NOMO-1 treated with DMSO at 0.1 percent for 48 hours (cell line): Measurements from ENCODE around the gene ZFAND3.

Experiments
- DNase-seq: peaks from one replicate; lab custom pipeline; 2025; ENCODE audit not compliant: unreplicated experiment; lab: John Stamatoyannopoulos, UW

ZFAND3 gene

DNA sequence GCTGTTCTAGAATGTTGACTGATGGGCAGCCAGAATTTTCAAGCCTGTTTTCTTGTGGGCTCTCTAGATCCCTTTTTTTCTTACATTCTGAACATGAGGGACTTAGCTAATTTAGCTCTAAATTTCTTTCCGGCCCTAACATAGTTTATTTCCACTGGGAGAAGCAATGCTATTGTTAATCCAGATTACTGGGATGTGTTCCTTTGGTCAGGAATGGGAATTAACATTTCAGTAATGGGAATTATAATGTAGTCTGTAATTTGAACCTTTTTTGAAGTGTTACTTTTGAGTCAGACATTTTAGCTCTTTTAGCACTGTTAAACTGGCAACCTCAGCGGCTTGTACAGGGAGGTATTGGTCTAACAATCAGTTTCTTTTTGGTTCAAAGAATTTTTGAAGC lies 7.5 kb downstream of the ZFAND3 start:
- no peak for DNase-seq

DNA sequence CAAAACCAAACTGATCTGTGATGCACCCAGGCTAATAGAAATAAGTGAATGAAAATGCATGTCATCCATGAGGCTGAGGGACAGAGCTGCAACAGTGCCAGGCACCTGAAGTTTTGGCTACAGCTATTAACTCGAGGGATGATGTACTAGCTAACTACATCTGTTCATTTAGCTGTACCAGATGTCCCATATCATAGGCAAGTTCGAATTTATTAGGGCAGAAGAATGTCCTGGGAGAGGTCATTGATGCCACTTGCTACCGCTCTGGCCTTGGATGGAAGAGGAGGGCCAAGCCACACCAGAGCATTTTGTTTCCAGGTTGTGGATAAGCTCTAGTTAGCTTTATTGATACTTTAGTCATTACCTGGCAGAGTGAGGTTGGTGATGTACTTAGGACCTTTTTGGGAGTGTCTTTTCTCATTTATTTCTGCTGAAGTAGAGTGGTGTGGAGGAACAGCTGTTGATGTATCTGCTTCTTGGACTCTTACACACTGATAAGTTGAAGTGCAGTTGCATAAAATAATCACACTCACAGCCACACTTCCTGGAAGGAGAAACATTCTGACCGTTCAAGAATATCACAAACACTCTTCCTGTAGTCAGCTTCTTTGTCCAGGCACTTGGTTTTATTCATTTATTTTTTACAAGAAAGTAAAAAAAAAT lies 8.2 kb downstream of the ZFAND3 start:
- DNase-seq: no peak

DNA sequence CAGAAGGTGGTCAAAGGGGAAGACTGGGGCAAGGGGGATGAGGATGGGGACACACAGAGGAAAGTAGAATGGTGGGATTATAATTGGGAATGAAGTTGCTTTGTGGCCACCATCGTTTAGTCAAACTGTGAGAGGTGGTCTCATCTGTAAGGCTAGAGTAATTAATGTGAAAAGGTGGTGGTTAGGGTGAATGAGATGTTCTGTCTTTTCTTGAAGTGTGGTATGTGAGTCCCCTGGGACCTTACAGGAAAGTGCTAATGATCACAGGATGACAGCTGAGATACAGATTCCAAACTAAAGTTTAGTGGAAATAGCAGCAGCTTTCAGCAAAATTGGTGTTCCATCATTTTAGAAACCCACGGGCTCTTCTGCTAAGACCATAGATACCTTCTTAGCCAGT lies 10.7 kb downstream of the ZFAND3 start:
- DNase-seq: no peak

DNA sequence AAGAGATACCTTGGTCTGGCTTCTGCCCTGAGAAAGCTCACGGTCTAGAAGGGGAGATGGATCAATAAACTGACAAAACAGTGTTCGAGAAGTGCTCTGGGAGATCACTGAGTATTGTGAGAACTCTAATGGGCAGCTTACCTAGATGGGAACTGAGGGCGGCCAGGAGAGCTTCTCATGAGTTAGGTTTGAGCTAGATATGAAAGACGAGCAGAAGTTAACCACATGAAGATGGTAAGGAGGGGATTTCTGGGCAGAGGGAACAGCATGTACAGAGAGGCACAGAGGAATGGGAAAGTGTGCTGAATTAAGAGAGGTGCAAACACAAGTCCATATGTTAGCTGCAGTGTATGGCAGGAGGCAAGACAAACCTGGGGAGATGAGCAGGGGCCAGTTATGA lies 11.9 kb downstream of the ZFAND3 start:
- DNase-seq: no peak

DNA sequence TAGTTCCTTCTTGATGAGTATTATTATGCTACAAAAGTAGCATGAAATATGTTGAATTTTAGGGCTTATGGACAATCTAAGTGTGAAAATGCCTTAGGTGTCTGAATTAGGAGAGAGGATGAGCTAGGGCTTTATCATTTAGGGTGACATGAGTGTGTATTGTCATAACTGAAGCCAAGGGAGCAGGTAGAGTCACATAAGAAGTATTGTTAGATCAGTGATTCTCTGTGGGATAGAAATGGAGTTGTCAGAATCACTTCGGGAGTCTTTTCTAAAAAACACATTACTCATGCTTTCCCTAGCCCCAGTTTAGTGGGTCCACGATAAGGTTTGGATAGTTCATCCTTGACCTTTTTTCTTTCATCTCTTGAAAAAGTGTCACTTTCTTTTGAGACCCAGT lies 16.4 kb downstream of the ZFAND3 start:
- no peak for DNase-seq

DNA sequence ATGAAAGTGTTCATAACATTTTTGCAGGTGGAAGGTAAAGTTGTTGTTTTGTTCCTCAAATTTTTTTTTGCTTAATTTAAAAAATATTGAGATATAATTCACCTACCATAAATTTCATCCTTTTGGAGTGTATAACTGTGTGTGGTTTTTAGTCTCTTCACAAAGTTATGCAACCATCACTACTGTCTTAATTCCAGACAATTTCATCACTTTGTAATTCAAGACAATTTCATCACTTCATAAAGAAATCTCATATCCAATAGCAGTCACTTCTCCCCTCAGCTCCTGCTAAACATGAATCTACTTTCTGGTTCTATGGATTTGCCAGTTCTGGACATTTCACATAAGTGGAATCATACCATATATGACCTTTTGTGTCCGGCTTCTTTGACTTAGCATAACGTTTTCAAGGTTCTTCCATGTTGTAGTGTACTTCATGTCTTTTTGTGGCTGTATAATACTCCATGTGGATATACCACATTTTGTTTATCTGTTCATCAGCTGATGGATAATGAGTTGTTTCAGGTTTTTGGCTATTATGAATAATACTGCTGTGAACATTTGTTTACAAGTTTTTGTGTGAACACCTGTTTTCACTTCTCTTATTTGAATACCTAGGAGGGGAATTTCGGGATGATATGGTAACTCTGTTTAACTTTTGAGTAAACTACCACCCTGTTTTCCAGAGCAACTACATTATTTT lies 18.8 kb downstream of the ZFAND3 start:
- DNase-seq: peak; percentile 55

DNA sequence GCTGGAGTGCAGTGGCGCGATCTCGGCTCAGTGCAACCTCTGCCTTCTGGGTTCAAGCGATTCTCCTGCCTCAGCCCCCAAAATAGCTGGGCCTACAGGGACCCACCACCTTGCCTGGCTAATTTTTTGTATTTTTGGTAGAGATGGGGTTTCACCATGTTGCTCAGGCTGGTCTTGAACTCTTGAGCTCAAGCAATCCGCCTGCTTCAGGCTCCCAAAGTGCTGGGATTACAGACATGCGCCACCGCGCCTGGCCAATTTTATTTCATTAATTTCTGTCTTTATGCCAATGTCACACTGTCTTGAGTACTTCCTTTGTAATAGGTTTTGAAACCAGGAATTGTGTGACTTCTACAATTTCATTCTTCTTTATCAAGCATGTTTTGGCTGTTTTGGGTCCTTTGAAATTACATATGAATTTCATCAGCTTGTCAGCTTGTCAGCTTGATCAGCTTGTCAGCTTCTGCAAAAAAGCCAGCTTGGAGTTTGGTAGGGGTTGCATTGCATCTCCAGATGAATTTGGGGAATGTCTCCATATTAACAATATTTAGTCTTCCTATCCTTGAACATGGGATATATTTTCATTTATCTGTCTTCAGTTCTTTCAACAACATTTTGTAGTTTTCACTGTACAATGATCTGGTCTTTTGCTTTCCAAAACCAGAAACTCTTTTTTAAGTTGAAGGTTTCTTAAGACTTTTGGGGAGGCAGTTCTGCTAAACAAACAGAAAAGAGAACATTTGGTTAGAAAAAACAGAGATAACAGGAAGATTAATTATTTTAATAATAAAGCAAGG lies 20.8 kb downstream of the ZFAND3 start:
- DNase-seq: no peak

DNA sequence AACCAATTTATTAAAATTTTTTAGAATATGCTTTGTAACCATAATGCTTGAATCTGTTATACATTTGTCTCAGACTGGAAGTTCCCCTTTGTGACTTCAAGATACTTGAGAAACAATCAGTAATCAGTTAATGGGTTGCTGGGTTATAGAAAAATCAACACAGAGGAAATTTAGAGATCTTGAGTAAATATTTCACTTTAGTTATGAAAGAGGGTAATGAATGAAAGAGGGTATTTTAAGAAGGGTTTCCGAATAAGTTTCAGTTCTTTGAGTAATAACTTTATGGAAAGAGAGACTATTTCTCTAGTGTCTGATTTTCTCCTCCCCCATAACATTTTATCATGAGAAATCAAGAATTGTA lies 21.4 kb downstream of the ZFAND3 start:
- peak; percentile 47 for DNase-seq

DNA sequence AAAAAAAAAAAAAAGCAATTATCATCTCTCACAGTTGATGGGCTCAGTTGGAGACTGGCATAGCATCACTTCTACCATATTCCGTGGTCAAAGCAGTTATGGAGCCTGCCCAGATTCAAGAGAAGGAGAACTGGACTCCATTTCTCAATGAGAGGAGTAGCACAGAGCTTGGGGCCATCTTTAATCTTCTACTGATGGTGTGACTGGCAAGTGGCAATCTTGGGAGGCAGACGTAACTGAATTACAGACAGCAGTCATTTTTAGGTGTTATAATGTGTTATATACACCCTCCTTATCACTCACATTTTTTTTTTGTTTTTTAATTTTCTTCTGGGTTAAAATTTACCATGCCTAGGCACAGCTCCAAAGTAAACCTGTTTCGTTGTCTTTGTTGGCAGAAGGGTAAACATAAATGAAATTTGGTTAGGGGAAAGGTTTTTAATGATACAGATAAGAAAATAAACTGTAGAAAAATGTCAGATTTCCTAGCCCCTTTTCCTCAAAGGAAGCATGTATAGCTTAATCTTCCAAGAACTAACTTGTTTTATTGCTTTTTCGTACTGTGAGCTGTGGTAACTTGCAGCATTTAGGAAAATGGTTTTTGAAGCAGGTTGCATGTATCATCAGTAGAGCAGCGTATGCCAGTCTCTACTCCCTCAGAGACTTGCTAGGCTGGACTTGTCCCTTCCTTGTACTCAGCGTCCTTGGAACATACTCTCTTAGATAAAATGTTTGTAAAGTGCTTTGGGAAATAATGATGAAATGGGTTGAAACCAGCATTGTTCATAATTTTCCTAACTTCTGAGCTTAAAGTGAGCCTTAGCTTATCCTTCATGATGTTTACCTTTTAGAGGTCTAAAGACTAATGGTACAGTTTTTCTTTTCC lies 25.7 kb downstream of the ZFAND3 start:
- DNase-seq: no peak

DNA sequence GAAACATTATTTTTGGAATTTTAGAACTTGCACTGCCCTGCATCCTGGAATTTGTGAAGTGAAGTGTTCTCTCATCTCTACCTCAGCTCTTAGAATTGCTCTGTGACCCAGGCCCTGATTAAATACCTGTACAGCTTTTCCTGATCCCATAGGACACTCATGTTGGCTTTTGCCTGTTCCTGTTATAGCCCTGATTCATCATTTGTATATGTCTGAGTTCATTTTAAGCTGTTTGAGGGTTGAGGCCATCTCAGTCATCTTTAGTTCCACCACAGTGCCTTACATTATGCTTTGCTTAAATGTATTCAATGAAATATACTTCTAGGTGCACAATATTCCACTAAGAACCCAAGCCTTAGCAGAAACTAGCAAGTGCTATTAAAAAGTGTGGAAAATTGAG lies 26.4 kb downstream of the ZFAND3 start:
- no peak for DNase-seq

DNA sequence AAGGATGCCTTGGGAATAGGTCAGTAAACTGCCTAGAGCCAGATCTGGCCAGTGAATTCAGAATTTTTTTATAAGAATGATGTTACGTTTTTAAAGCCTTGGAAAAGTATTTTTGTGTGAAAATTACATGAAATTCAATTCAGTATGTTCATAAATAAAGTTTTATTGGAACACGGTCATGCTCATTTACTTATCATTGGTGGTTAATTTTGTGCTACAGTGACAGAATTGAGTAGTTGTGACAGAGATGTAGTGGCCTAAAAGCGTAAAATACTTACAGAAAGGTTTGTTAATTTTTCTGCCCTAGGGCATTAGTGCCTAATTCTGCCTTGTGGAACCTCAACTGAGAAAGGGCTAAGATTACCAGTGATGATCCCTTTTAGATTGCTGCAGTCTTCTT lies 28.2 kb downstream of the ZFAND3 start:
- DNase-seq: no peak

DNA sequence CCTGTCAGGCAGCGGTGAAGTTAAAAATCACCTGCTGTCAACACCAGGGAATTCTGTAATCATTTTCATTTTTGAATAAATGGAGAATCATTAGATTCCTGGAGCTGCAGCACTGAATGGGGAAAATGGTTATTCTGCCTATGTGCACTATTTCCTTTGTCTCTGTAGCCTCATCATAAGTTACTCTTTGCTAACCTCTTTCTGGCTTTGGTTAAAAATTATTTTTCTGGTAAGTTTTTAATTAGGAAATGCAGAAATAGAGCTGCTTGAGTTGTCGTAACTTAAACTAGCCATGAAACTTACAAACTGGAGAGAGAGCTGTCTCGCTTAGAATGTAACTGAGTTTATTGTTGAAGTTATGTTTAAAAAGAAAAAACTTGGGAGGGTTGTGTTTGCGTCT lies 28.8 kb downstream of the ZFAND3 start:
- no peak for DNase-seq

DNA sequence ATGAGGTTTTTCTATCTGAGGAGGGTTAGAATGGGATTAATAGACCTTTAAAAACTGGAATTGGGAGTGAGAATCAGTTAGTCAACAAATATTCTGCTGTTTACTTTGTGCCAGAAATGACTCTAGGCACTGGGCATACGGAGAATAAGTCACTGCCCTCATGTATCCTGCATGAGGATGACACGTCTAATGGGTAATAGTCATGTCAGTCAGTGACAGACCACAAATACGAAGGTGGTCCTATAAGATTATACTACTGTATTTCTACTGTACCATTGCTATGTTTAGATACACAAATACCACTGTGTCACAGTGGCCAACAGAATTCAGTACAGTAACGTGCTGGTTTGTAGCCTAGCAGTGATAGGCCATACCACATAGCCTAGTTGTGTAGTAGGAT lies 30.7 kb downstream of the ZFAND3 start:
- DNase-seq: no peak

DNA sequence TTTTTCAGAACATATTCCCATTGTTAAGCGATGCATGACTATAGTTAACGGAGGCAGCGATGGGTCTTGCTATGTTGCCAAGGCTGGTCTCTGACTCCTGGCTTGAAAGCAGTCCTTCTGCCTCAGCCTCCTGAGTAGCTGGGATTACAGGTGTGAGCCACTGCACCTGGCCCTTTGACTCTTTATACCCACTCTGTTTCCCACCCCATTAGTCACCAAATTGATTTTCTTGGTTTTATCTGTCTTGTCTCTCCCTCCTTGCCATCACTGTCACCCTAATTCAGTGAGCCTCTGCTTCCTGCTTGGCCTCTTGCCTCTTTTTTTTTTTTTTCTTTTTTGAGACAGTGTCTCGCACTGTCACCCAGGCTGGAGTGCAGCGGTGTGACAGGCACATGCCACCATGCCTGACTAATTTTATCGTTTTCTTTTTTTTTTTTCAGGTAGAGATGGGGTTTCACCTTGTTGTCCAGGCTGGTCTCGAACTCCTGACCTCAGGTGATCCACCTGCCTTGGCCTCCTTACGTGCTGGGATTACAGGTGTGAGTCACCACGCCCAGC lies 31.3 kb downstream of the ZFAND3 start:
- no peak for DNase-seq

DNA sequence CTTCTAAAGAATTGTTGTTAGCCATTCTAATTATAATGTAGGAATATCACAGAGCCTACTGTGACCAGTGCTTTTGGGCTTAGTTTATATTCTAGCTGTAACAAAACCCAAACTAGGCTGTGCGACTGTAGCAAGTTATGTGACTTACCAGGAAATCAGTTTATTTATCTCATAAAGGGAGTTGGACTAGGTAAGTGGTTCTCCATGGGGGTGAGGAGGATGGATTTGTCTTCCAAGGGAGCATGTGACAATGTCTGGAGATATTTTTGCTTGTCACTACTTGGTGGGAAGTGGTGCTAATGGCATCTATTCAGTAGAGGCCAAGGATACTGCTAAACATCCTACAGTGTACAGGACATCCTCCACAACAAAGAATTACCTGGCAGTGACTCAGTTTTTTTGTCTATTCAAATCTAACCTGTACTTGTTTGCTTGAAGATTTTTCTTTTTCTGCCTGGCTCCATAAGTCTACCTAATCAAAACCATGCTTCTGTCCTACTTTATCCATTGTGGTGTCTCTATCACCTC lies 32.5 kb downstream of the ZFAND3 start:
- DNase-seq: no peak

DNA sequence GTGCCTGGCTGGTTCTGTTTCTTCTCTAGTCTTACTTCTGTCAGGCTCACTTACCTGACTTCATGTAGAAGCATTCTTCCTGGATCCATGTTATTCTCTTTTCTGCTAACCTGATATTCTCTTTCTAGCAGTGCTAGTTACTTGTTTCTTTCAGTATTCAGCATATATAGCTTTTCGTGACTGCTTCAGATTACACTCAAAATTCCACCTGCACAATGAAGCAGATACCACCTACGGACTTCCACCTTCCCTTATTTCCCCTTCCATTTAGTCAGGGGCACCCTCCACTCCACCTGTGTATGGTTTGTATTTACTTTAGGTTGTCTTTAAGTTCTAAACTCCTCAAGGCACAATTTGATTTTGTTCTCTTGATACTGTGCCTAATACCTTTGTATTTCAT lies 36.8 kb downstream of the ZFAND3 start:
- no peak for DNase-seq

DNA sequence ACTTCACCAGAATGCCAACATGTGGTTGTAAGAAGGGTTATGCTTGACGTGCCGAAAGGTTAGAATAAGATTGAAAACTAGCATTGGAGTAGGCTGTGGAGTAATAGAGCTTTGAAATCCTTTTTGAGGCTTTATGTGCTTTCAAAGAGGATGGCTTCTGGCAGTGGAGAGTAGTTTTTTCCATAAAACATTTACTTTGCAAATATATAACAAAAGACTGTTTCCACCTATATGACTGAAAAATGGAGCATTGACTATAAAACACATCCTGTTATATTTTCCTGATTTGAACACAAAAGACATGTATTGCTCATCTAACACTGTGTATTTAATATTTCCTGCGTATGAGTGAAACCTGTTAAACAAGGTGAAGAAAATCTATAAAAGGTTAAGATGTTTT lies 38.8 kb downstream of the ZFAND3 start:
- no peak for DNase-seq

DNA sequence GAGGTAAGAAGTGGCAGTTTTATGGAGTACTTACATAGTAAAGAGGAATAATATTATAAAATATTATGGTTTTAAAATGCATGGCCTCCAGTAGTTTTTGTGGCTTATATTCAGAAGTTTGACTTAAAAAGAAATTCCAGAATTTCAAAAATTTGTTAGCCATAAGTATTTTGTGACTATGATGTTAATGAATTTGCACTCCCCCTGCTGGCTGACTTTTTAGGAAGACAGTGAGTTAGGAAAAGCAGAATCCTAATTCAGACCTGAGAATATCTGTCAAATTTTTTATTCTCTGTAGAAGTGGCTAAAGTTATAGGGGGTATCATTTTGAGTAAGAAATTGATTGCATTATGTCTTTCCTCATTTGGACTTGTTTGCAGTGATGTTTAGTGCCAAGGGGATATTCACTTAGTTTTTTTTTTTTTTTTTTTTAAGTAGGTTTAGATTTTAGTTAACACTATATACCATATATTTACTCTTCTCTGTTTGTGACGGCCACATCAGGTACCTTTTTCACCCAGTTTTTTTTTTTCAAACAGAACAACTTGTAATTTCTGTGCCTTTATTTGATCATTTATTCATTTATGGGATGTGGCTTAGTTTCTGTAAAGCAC lies 40.8 kb downstream of the ZFAND3 start:
- no peak for DNase-seq

DNA sequence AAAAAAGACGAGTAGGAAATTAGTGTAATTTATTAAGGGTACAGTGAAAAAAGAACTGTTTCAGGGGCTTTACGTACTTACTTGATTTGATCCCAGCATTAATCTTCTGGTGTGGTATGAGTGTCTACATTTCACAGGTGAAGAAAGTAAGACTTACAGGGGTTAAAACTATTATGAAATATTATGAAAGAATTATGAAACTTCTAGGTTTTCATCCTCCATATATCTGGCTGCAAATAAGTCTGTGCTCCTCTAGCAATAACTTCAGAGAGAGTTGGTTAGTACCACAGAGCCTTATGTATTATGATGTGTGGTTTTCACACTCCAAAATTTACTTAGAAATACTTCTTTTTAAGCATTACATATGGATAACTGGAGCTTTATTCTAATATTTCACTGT lies 41.9 kb downstream of the ZFAND3 start:
- peak; percentile 7 for DNase-seq

DNA sequence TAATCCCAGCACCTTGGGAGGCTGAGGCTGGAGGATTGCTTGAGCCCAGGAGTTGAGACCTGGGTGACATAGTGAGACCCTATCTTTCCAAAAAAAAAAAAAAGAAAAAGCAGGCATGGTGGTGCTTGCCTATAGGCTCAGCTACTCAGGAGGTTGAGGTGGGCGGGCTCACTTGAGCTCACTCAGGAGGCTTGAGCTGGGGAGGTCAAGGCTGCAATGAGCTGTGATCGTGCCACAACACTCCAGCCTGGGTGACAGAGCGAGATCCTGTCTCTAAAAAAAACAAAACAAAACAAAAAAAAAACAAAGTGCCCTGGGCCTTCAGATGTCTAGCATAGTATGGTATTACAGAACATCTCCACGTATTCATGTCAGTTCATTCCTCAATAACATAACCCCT lies 42.9 kb downstream of the ZFAND3 start:
- DNase-seq: no peak
